HG02973 (cell line): ENCODE data around the gene SAMD4B.
"Not testable (repeated sequence)": the region's sequence is repeated elsewhere in the genome, so short reads cannot be mapped to it uniquely, and the experiment has no call there.

ENCODE experiments used
- ATAC-seq: cut with Tn5 transposase; IDR thresholded peaks from one replicate; pipeline ENCODE4 v1.9.1; 2021; ENCODE audit warnings: moderate library complexity; ENCODE audit not compliant: unreplicated experiment

SAMD4B gene

GRCh38 chr19:39362682-39363657 is 20.7 kb downstream of the SAMD4B start:
- no peak for ATAC-seq

GRCh38 chr19:39363901-39364457 is 21.8 kb downstream of the SAMD4B start:
- ATAC-seq, result no peak

DNA sequence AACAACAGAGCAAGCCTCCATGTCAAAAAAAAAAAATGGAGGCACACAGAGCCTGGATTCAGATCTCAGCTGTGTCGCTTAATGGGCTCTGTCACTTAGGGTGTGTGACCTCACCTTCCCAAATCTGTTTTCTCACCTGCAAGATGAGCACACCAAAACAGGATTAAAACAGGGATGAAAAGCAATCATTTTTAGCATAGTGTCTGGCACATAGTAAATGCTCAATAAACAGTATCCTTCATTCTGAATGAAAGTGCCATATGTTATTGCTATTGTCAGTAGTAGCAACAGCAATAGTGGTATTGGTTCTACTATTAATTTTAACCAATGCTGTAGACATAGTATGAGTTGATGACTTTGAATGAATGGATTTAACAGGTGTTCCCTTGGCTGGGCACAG is 23.3 kb downstream of the SAMD4B start:
- ATAC-seq, result no peak

DNA sequence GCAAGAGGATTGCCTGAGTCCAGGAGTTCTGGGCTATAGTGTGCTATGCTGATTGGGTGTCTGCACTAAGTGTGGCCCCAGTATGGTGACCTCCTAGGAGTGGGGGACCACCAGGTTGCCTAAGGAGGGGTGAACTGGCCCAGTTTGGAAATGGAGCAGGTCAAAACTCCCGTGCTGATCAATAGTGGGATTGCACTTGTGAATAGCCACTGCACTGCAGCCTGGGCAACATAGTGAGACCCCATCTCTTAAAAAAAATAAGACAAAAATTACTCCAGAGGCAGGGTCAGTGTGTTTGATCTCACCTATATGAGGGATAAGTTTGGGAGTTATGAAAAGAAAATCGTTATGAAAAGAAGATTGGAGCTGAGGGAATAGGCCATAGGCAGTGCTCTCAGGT is 27.0 kb downstream of the SAMD4B start:
- no peak for ATAC-seq

- ATAC-seq, result no peak
These were observed 28.5 kb downstream of the SAMD4B start for GRCh38 chr19:39370735-39371134.

DNA sequence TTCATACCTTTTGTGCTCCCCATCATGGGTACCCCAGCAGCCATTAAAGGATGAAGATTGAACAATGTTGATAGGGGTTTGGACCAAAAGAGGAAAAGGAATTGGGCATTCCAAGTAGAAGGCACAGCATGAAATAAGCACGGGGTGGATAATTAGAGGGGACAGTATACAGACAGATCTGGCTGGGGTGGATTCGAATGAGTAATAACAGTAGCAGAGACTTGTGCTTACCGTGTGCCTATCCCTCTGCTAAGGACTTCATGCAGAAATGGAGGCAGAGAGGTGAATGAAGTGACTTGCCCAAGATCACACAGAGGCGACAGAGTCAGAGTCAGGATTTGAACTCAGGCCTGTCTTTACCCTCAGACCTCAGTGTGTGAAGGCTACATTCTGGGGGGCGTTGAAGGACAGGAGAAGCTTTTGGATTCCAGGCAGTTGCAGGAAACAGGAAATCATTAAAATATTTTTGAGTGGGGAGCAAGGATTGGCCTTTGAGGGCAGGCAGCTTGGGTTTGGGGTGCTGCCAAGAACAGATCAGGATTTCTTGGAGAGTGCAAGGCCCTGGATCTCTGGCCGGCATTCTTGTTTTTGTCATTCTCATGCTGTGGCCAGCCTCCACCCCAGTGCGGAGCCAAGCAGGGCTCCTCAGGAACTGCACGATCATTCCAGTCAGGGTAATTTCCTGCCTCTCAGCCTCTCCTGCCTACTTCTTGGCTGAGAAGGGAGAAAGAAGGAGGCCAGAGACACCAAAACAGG is 30.0 kb downstream of the SAMD4B start:
- ATAC-seq, result no peak

DNA sequence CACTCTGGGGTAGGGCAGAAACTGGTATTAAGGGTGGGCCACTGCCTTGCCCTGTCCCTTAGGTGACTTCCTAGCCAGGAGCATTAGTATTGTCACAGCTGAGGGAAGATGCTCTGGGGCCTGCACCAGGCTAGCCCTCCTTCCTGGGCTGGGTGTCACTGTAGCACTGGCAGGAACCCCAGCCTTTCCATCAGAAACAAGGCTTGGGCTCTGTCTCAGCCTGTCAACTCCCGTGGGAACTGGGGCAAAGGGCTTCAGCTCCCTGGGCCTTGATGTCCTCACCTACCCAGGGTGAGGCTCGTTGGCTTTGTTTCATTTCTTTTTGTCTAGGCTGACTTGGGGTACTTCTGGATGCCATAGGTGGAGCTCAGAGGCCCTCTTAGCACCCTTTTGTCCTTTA is 30.7 kb downstream of the SAMD4B start:
- no peak for ATAC-seq

DNA sequence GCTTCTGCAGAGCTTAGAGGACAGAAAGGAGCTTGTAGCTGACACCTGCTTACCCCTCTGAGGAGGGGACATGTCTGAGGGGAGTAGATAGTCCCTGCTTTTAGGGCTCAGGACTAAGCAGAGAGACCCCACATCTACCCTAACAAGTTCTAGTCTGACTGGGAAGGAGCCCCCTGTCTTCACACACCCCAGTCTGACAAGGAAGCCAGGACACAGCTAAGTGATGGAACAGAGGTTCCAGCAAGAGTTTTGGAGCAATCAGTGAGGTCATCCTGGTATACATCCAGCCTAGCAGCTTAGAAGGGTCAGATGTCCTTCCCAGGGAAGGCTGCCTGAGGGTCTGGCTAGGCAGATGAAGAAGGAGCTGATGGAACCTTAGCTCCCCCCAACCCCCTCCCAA is 33.7 kb downstream of the SAMD4B start:
- no peak for ATAC-seq

GRCh38 chr19:39377373-39378362 is 35.4 kb downstream of the SAMD4B start:
- ATAC-seq, result no peak

GRCh38 chr19:39379366-39379765 is 37.1 kb downstream of the SAMD4B start:
- not testable (repeated sequence) for ATAC-seq

- no peak for ATAC-seq
These were observed 37.7 kb downstream of the SAMD4B start for GRCh38 chr19:39379865-39380396.

- ATAC-seq, result no peak
These were observed 38.6 kb downstream of the SAMD4B start for GRCh38 chr19:39380521-39381502.

- ATAC-seq, result no peak
These were observed 39.8 kb downstream of the SAMD4B start for GRCh38 chr19:39381910-39382611.

GRCh38 chr19:39382991-39383828 is 41.0 kb downstream of the SAMD4B start:
- ATAC-seq, result no peak

DNA sequence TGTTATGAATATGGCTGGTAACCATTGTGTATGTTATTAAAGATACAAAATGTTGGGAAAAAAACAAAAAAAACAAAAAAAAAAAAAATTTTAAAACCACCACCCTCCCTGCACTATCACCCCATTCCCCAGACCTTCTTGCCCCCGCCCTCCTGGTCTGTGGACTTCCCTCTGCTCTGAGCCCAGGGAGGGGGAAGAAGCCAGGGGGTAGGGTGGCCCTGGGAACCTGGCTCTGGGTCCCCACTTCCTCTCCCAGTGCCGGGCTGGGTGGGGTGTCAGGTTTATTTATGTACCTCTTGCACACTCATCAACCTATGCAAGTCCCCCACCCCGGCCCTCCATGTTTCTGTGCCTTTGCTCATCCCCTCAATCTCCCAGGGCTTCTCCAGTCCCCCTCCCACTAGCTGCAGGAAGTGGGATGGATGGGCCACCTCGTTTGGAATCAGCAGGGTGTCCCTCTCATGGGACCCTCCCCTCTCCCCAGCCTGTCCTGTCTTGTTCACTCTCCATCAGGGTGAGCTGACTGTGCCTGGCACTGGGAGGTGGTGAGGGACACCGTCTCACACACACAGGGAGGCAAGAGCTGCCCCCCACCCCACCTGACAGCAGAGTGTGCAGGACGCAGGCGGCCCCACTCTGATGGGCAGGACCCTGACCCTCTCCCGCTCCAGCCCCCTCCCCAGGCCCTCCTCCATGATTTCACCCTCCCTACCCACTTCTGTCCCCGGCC is 42.8 kb downstream of the SAMD4B start:
- ATAC-seq, result no peak

GRCh38 chr19:39385629-39386411 is 43.6 kb downstream of the SAMD4B start:
- ATAC-seq, result no peak
